OCI-LY3 (cell line): ENCODE results near the gene IPO5.

ENCODE experiments used
- EZH2phosphoT487 ChIP-seq: fragments of 200-600 bp; shearing (Covaris generic); IDR thresholded peaks from 2 replicates; pipeline ENCODE4 v1.6.1; 2018; ENCODE audit warnings: antibody characterized with exemption, mixed run types, low read depth
- TF ChIP-seq, protein P1 (sequence below): fragments of 200-600, 300-600 bp; sonication (generic); IDR thresholded peaks from 2 replicates; pipeline ENCODE4 v1.5.1; 2014; ENCODE audit warnings: antibody characterized with exemption, low read length, low read depth

- TF ChIP-seq, protein P1, sequence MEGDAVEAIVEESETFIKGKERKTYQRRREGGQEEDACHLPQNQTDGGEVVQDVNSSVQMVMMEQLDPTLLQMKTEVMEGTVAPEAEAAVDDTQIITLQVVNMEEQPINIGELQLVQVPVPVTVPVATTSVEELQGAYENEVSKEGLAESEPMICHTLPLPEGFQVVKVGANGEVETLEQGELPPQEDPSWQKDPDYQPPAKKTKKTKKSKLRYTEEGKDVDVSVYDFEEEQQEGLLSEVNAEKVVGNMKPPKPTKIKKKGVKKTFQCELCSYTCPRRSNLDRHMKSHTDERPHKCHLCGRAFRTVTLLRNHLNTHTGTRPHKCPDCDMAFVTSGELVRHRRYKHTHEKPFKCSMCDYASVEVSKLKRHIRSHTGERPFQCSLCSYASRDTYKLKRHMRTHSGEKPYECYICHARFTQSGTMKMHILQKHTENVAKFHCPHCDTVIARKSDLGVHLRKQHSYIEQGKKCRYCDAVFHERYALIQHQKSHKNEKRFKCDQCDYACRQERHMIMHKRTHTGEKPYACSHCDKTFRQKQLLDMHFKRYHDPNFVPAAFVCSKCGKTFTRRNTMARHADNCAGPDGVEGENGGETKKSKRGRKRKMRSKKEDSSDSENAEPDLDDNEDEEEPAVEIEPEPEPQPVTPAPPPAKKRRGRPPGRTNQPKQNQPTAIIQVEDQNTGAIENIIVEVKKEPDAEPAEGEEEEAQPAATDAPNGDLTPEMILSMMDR, result no peak
- no peak for TF ChIP-seq EZH2phosphoT487
Measured at GRCh38 chr13:98014766-98015165, 61.3 kb downstream of the IPO5 start.
